HG03354 (cell line): Measurements from ENCODE around the gene NAA16.
"Not testable (repeated sequence)": the region's sequence is repeated elsewhere in the genome, so short reads cannot be mapped to it uniquely, and the experiment has no call there.

Experiments
- ATAC-seq: cut with Tn5 transposase; IDR thresholded peaks from one replicate; pipeline ENCODE4 v1.9.1; 2021; ENCODE audit warnings: mild to moderate bottlenecking; ENCODE audit not compliant: unreplicated experiment, poor library complexity, severe bottlenecking

Gene NAA16

GRCh38 chr13:41402691-41403511 lies 91.8 kb downstream of the NAA16 start:
- ATAC-seq = no peak

- no peak for ATAC-seq
Measured at GRCh38 chr13:41403983-41404382, 92.9 kb downstream of the NAA16 start.

- no peak for ATAC-seq
Measured at GRCh38 chr13:41405367-41405766, 94.3 kb downstream of the NAA16 start.

GRCh38 chr13:41407380-41407779 lies 96.3 kb downstream of the NAA16 start:
- ATAC-seq = no peak

GRCh38 chr13:41408121-41408520 lies 97.1 kb downstream of the NAA16 start:
- no peak for ATAC-seq

- ATAC-seq = no peak
Measured at GRCh38 chr13:41408746-41409145, 97.7 kb downstream of the NAA16 start.

GRCh38 chr13:41409611-41410010 lies 98.5 kb downstream of the NAA16 start:
- ATAC-seq = no peak

GRCh38 chr13:41411060-41411459 lies 100.0 kb downstream of the NAA16 start:
- no peak for ATAC-seq

GRCh38 chr13:41411522-41411921 lies 100.5 kb downstream of the NAA16 start:
- ATAC-seq = no peak

GRCh38 chr13:41413872-41414271 lies 102.8 kb downstream of the NAA16 start:
- ATAC-seq = no peak

- ATAC-seq = no peak
Measured at GRCh38 chr13:41416276-41416675, 105.2 kb downstream of the NAA16 start.

- ATAC-seq = no peak
Measured at GRCh38 chr13:41418027-41418426, 107.0 kb downstream of the NAA16 start.

GRCh38 chr13:41418731-41419130 lies 107.7 kb downstream of the NAA16 start:
- ATAC-seq = no peak

- ATAC-seq = no peak
Measured at GRCh38 chr13:41419206-41419605, 108.1 kb downstream of the NAA16 start.

GRCh38 chr13:41420146-41420545 lies 109.1 kb downstream of the NAA16 start:
- no peak for ATAC-seq

GRCh38 chr13:41421330-41421729 lies 110.3 kb downstream of the NAA16 start:
- not testable (repeated sequence) for ATAC-seq

GRCh38 chr13:41421983-41422382 lies 110.9 kb downstream of the NAA16 start:
- not testable (repeated sequence) for ATAC-seq

GRCh38 chr13:41423259-41423658 lies 112.2 kb downstream of the NAA16 start:
- not testable (repeated sequence) for ATAC-seq

GRCh38 chr13:41424675-41425074 lies 113.6 kb downstream of the NAA16 start:
- ATAC-seq = not testable (repeated sequence)

GRCh38 chr13:41426047-41426446 lies 115.0 kb downstream of the NAA16 start:
- no peak for ATAC-seq
